ENCODE measurements around the gene PLLP. TPM values are rescaled to one million over a fixed set of nuclear protein-coding genes. Genes with fewer than 3 reads are reported as not detected.
"Not testable (repeated sequence)": the region's sequence is repeated elsewhere in the genome, so short reads cannot be mapped to it uniquely, and the experiment has no call there.

The PLLP gene
- total RNA-seq, 1 donor from 2014 or later = 1.2 TPM

DNA sequence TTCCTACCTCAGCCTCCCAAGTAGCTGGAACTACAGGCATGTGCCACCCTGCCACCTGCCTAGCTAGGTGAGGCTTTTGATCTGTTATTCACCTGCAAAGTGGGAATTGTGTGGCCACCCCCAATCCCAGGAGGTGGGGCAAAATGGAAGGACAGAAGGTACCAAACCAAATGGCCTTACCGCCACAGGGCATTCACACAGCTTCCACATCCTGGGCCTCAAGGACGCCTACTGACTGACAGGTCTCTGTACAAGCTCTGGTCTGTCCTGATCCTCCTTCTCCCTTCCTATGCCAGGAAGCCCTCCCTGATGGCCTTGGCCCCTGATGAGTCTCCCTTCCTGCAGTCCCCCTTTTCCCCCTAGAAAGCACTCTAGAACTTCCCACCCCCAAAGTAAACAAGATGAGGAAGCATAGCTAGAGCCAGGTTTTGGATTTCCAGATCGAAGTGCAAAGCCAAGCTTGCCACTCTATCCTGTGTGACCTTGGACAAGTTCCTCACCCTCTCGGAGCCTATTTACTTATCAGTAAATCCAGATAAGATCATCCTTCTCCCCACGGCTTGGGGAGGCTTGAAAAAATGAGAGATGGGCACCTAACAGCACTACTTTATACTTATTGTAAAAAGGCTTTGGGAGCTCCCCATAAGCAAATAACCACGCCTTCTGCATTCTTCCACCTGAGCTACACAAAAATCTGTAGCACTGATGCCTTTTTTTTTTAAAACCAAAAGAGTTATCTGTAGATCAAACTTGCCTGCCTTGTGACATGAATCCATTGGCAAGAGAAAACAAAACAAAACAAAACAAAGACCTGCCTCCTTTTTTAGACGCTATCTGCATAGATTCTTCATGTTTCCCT is 4.5 kb downstream of the PLLP start:
- no peak for DNase-seq (ENCODE audit: low spot score)
- intact Hi-C loops (cut with DNase I) = no loop called here

DNA sequence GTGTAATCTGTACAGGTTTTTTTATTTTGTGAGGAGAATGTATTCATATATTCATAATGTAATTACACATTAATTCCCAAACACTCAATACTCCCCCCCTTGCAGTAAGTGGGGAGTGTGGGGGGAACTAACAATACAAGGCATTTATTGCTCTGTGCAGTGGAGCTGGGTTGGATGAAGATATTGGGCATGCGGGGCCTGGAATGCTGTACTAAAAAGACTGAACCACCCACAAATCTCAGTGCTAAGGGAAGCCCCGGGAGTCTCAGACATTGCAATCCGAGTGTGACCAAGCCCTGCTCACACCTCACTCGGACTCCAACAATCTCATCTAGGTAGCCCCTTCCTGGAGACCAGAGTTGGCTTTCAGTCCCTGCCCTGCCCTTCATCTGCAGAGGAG is 6.0 kb downstream of the PLLP start:
- no peak for DNase-seq (ENCODE audit: low spot score)
- intact Hi-C loops (cut with DNase I) = no loop called here

DNA sequence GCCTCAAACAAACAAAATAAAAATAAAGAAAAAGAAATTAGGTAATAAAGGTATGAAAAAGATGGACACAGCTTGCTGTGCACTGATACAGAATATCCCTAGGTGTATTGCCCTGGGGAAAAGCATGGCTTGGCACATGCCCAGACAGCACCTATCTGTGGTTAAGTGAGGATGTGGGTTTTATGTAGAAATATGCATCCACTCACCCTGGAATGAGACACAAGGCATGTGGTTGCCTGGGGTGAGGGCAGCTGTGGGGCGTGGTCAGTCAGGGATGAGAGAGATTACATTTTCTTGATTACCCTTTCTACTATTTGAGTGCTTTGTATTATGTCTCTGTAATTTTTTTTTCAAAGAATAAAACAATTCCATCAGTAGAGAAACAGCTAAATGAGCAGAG is 6.9 kb downstream of the PLLP start:
- DNase-seq (ENCODE audit: low spot score) = no peak
- intact Hi-C loops (cut with DNase I) = no loop called here

DNA sequence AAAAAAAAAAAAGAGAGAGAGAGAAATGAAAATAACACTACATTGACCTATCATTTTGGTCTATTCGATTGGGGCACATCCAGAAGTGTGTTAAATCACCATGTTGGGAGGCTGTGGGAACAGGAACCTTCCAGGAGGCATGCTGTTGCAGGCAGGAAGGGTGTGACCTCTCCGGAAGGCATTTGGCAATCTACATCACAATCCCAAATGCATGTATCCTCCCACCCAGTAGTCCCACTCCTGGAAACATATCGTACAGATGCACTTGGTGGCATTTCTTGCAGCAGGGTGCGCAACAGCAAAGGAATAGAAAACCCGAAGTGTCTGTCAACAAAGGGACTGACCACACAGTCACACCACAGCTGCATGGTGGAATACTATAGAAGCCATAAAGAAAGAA is 7.9 kb downstream of the PLLP start:
- intact Hi-C loops (cut with DNase I) = no loop called here
- DNase-seq (ENCODE audit: low spot score) = no peak

DNA sequence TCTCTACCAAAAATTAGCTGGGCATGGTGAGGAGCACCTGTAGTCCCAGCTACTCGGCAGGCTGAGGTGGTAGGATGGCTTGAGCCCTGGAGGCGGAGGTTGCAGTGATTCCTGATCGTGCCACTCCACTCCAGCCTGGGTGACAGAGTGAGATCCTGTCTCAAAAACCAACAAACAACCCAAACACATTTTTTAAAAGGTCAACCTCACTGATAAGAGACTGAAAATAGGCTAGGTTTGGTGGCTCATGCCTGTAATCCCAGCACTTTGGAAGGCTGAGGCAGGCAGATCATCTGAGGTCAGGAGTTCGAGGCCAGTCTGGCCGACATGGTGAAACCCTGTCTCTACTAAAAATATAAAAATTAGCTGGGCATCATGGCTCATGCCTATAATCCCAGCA is 8.5 kb downstream of the PLLP start:
- DNase-seq (ENCODE audit: low spot score); intact Hi-C loops (cut with DNase I): not testable (repeated sequence)

DNA sequence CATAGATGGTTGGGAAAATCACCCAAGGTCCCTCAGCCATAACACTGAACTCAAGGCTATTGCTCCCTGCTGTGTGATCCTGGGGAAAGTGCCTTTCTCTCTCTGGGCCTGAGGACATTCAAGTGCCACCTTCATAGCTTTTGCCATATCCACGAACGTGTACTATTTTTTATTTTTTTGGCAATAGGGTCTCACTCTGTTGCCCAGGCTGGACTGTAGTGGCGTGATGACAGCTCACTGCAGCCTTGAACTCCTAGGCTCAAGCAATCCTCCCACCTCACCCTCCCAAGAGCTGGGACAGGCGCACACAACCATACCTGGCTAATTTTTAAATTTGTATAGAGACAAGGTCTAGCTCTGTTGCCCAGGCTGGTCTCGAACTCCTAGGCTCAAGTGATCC is 10.6 kb downstream of the PLLP start:
- intact Hi-C loops (cut with DNase I) = no loop called here
- no peak for DNase-seq (ENCODE audit: low spot score)

DNA sequence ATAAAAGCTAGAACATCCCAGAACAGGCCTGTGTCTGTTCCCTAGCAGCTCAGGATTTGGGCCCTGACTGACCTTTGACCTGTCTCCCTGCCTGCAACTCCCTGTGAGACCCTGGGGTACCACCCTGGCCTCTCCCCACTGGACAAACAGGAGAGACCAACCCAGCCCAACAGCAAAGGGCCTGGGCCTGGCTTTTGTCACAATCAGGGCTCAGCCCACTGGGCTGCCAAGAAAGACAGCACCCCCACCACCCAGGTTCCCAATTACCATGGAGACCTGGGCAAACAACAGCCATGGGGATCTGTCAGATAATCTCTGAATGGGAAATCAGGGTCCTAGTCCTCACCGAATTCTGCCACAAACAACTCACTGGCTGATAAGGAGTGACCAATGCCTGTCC is 11.1 kb downstream of the PLLP start:
- no peak for DNase-seq (ENCODE audit: low spot score)
- intact Hi-C loops (cut with DNase I) = no loop called here

DNA sequence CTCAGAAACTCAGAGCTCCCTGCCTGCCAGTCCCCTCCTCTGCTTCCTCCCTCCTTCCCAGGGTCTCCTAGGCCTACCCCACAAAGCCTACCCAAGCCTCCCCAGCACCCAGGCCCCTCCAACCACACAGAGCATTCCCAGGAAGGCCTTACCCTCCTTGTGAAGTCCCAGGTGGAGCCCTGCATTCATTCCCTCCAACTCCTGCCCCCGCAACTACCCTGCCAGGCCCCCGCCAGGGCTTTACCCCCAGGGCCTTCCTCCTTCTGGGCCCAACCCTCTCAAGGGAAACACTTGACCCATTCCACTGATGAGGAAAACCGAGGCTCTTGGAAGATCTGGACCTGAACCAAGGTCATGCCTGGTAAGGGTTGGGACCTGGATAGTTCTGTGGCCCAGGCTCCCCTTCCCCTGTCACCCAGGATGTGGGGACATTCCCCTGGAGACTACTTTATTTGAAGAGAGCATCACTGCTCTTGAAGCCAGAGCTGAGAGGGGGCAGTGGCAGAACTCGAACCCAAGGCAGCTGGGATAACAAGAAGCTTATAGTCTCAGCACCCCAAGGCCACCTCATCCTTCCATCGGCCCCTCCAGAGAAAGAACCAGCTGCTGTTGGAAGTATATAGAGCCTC is 12.5 kb downstream of the PLLP start:
- intact Hi-C loops (cut with DNase I) = no loop called here
- no peak for DNase-seq (ENCODE audit: low spot score)

DNA sequence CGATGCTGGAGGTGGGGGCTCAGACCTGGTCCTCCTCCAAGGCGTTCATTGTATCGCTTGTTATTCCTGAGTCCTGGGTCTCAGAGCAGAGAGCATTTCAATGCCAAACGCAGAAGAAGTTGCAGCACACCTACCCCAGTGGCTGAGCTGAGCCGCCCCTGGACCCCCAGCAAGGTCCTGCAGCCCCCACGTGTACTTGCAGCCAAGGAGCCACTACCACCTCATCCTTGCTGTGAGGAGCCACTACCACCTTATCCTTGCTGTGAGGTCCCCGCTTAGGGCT is 13.5 kb downstream of the PLLP start:
- intact Hi-C loops (cut with DNase I) = no loop called here
- DNase-seq (ENCODE audit: low spot score) = no peak

DNA sequence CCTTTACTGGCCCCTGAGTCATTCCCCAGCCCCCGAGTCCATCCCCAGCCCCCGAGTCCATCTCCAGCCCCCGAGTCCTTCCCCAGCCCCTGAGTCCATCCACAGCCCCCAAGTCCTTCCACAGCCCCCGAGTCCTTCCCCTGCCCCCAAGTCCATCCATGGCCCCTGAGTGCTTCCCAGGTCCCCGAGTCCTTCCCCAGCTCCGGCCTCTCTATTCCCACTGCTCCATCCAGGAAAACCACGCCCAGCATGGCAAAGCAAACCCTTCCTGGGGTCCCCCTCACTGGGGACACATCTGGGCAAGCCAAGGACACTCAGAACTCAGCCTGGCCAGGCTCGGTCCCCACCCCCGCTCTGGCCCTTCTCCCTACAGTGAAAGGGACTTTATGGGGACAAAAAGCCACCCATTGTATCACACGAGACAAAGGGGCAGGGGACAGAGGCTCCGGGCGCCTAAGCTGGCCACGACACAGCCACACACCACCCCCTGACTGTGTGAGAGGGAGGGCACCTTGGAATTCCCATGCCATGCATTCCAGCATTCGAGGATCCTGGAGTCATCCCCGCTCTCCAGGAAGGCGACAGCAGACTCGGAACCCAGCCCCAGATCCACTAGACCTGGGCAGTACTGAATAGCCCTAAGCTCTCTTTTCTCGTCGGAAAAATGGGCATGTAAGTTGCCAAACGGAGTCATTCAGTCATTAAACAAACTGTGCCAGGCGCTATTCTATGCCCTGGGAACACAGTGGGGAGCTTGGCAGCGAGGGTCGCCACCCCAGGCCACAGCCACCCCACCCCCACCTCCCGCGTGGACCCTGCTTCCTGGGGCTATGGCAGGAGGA is 14.0 kb downstream of the PLLP start:
- intact Hi-C loops (cut with DNase I) = no loop called here
- no peak for DNase-seq (ENCODE audit: low spot score)

DNA sequence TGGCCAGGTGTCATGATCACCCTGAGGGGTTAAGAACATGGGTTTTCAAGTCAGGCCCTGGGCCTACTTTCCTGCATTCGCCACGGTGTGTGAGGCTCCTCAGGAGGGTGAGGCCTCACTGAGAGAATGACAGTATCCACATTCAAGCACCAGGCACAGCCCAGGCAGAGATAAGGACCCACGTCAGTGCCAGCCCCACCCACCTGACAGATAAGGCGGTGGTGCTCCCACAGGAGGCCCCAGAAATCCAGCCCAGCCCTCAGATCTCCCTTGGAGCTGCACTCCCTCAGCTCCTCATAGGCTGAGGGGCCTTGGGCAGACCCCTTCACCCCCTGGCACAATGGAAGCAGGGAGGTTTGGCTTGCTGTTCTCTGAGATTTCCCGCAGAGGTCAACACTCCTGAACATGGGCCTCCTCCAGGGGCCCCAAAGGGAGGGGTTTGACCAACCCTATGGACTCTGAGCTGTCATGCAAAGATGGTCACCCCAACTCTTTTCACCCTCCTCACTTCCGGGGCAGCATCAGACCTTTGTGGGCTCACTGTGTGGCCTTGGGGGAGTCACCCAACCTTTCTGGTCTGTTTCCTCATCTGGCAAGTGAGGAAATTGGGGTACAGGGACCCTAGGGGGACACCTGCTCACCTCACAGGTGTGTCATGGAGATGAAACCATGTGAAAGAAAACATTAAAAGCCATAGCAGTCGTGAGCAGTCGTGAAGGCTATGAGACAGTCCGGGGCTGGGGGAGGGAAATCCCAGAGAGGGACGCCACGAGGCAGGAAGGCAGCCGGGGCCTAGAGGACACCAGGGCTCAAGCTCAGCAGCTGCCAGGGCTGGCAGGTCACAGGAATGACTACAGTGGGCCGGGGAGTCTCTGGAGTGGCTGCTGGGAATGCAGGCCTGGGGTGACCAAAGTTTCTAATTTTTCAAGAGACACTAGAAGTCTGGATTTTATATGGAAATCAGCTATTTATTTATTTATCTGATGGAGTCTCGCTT is 15.4 kb downstream of the PLLP start:
- intact Hi-C loops (cut with DNase I) = no loop called here

DNA sequence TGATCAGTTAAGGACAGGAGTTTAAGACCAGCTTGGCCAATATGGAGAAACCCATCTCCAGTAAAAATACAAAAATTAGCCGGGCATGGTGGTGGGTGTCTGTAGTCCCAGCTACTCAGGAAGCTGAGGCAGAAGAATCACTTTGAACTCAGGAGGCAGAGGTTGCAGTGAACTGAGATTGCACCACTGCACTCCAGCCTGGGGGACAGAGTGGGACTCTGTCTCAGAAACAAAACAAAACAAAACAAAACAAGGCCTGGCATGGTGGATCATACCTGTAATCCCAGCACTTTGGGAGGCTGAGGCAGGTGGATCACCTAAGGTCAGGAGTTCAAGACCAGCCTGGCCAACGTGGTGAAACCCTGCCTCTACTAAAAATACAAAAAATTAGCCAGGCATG is 17.1 kb downstream of the PLLP start:
- intact Hi-C loops (cut with DNase I); DNase-seq (ENCODE audit: low spot score): not testable (repeated sequence)

More for the DNA sequence above, 15.4 kb downstream of the PLLP start:
- DNase-seq (ENCODE audit: low spot score) = no peak

DNA sequence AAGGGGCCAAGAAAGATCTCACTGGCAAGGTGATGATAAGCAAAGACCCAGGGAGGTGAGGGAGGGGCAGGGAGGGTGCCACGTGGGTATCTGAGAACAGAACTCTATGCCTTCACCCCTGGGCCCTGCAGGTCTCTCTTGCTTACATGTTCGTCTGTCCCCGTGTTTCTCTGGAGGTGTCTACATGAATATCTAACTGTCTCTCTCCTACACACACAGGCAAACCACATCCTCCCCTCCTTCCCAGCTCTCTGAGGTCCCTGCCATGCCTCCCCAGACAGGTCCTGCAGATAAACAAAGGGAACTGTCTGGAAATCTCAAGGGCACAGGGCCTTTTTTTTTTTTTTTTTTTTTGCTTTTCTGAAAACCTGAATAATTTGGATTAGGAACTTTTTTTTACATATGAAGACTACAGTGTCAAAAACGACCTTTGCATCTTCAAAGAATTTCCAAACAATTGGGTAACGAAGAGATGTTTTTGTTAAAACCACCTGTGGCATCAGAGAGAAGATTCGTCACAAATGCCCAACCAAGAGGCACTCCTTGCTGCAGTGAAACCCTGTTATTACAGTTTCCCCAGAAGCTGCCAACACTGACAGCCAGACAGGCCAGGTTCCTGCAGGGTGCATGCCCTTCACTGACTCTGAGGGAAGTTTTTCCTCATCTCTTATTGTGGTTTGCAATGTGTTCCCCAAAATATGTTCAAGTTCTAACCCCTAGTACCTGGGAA is 17.8 kb downstream of the PLLP start:
- intact Hi-C loops (cut with DNase I) = no loop called here
- DNase-seq (ENCODE audit: low spot score) = no peak

DNA sequence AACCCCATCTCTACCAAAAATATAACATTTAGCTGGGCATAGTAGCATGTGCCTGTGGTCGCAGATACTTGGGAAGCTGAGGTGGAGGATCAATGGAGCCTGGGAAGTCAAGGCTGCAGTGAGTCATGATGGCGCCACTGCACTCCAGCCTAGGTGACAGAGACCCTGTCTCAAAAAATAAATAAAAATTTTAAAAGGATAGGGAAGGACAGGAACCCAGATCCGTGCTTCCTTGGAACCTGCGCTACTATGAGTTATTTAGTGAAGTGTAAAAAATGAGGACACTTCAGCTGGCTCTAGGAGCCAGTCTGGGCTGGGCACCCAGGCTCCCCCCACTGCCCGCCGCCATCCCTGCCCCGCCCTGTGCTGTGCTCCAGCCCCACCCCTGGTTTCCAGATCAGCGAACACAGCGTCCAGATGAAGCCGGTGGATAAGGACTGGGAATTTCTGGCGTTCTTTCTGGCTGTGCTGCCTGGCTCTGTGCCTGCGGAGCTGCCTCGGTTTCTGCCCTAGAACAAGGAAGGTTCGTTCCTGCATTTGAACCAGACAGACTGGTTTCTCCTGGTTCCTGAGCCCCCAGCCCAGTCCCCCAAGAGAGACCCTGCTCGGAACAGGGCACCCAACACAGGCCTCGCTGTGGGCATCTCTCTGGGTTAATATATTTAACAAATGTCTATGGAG is 18.5 kb downstream of the PLLP start:
- intact Hi-C loops (cut with DNase I) = no loop called here
- peak; percentile 15 for DNase-seq (ENCODE audit: low spot score)

DNA sequence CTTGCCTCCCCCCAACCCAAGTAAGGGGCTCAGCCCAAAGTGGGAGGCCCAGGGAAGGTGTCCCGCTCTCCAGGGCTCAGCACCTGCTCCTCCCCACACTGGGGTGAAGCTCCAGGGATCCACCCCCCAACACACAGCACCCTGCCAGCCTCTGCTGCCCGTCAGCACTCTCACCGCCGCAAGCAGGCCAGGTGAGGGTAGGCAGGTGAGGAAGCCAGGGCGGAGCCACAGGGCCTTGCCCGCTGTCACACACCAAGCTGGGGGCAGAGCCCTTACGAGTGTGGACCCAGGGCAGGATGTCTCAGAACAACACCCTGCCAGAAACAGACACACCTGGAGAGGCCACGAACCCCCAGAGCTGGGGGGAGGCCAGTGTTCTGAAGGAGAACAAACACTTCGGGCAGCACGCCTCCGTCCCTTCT is 19.5 kb downstream of the PLLP start:
- intact Hi-C loops (cut with DNase I) = no loop called here
- peak; percentile 62 for DNase-seq (ENCODE audit: low spot score)

DNA sequence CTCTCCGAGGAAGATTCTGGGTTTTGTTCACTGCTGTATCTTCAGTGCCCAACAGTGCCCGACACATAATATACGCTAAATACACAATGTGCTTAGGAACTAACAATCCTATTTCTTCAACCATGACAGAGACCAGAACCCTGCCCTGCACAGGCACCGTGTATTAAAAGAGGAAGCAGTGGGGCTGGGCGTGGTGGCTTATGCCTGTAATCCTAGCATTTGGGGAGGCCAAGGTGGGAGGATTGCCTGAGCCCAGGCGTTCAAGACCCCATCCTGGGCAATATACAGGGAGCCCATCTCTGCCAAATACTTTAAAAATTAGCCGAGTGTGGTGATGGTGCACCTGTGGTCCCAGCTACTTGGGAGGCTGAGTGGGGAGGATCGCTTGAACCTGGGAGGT is 20.1 kb downstream of the PLLP start:
- no peak for DNase-seq (ENCODE audit: low spot score)
- intact Hi-C loops (cut with DNase I) = no loop called here

DNA sequence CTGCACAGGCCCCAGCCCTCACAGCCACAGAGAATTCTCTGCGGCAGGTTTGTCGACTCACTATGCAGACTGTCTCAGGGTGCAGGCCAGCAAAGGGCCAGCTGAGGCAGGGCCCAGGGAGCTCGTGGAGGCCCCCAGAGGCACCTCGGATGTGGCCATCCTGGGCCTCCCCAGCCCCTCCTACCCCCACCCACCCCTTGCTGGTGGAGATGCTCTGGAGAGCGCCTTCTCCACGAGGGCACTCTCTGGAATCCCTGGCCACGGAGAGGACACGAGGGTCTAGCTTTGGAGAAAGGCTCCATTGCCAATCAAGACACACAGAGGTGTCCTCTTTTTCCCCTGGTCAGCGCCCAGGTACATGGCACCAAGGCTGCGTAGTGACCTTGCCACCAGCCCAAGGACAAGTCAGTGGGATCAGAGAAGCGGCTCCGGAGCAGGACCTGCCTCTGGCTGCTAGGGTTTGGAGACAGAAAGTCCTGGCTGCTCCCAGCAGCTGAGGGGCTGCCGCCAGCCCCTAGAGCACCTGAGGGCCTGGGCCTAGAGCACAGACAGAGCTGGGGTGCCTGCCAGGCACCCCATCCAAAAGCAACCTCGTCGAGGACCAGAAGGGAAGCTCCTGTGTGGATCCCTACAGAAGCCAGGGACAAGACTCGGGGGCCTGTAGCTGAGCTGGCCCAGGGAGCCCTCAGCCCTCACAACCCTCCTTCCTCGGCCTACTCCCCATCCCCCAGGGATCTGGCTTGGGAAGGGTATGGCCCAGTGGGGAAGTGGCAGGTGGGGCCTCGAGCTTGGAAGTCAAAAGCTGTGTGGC is 20.7 kb downstream of the PLLP start:
- intact Hi-C loops (cut with DNase I) = no loop called here
- peak; percentile 39 for DNase-seq (ENCODE audit: low spot score)

All from cardiac septum (tissue), 1 donor.